ENCODE results near the gene NBPF14. TPM values are rescaled to one million over a fixed set of nuclear protein-coding genes. Genes with fewer than 3 reads are reported as not detected.
"Not testable (repeated sequence)": the region's sequence is repeated elsewhere in the genome, so short reads cannot be mapped to it uniquely, and the experiment has no call there.

The NBPF14 gene
- total RNA-seq, 1 donor from 2014 or later = 26.7 TPM

- H3K4me3 ChIP-seq (ENCODE audit: low read depth, low read length); DNase-seq (ENCODE audit: low read depth); H3K36me3 ChIP-seq (ENCODE audit: control insufficient read depth, insufficient read depth, low read length); H3K27me3 ChIP-seq (ENCODE audit: control insufficient read depth, insufficient read depth, low read length): not testable (repeated sequence)
Measured at GRCh38 chr1:148512571-148513184, 83.1 kb downstream of the NBPF14 start.

GRCh38 chr1:148493933-148494332, 101.9 kb downstream of the NBPF14 start:
- DNase-seq (ENCODE audit: low read depth); H3K4me3 ChIP-seq (ENCODE audit: low read depth, low read length): not testable (repeated sequence)

GRCh38 chr1:148483029-148483428, 112.8 kb downstream of the NBPF14 start, which contains the start of gene PPIAL4G:
Gene PPIAL4G, minus strand, starts transcription at chr1:148483302. Its CDS starts 50 bp downstream, at chr1:148483252.
- H3K4me3 ChIP-seq (ENCODE audit: low read depth, low read length); H3K27me3 ChIP-seq (ENCODE audit: control insufficient read depth, insufficient read depth, low read length); H3K36me3 ChIP-seq (ENCODE audit: control insufficient read depth, insufficient read depth, low read length); DNase-seq (ENCODE audit: low read depth): not testable (repeated sequence)

More at GRCh38 chr1:148493933-148494332, 101.9 kb downstream of the NBPF14 start:
- not testable (repeated sequence) for H3K36me3 ChIP-seq (ENCODE audit: control insufficient read depth, insufficient read depth, low read length); H3K27me3 ChIP-seq (ENCODE audit: control insufficient read depth, insufficient read depth, low read length)

Other genes with a start within 250 kb of the NBPF14 start
- gene PPIAL4G, start 112.7 kb downstream of the NBPF14 start, total RNA-seq = not detected in 2 replicates
- 25.3 and 30.9 TPM in 2 replicates for gene NUDT4B, start 152.8 kb upstream of the NBPF14 start, total RNA-seq
- 16.0 and 16.8 TPM in 2 replicates for gene PDE4DIP, start 248.4 kb upstream of the NBPF14 start, total RNA-seq

Data from kidney epithelial cell (primary cell).